IMR-90 (cell line): Measurements from ENCODE around the gene SVIL. TPM values are rescaled to one million over a fixed set of nuclear protein-coding genes. Genes with fewer than 3 reads are reported as not detected.
A peak's percentile ranks its signal among the peaks of the same experiment; 100 is the strongest.

Experiments
- ATAC-seq: fragments of 200-7000 bp; cut with Tn5 transposase; 2 replicates; pipeline ENCODE4 v1.9.1; 2020; ENCODE audit warnings: low read depth, mild to moderate bottlenecking, moderate library complexity
- BruUV-seq: library from RNA; stranded (reverse); fragments of 400-500 nt; replicated peaks from 2 replicates; lab custom pipeline; 2021; lab: Mats Ljungman, UMichigan
- CTCF ChIA-PET: fragments of 300-600 bp; formaldehyde crosslinking; extraction: SDS; loops from one replicate; lab custom pipeline; 2021; ENCODE audit warnings: antibody characterized with exemption; lab: Yijun Ruan, JAX
- POLR2A ChIA-PET: fragments of 300-600 bp; sonication (Branson Sonifier 250); formaldehyde crosslinking; loops from one replicate; lab custom pipeline; 2022; ENCODE audit warnings: antibody characterized with exemption; ENCODE audit not compliant: unreplicated experiment; lab: Charles Lee
- DNase-seq: peaks from one replicate; pipeline ENCODE4 v3.0.0; 2013
- H2AFZ ChIP-seq: replicated peaks from 2 replicates; pipeline ENCODE3; 2013; ENCODE audit warnings: low read length, mild to moderate bottlenecking; ENCODE audit not compliant: poor library complexity
- H2AK5ac ChIP-seq: 2 replicates; pipeline ENCODE4 v1.6.1; 2013; ENCODE audit warnings: low read depth, low read length, inconsistent platforms
- H2AK9ac ChIP-seq: replicated peaks from 2 replicates; pipeline ENCODE3; 2013; ENCODE audit warnings: mild to moderate bottlenecking, low read depth, low read length, moderate library complexity; ENCODE audit not compliant: poor library complexity
- H2BK120ac ChIP-seq: 2 replicates; pipeline ENCODE4 v1.6.1; 2013; ENCODE audit warnings: low read depth, low read length, inconsistent platforms
- H2BK15ac ChIP-seq: 3 replicates; pipeline ENCODE4 v1.6.1; 2013; ENCODE audit warnings: low read depth, low read length, inconsistent platforms
- H2BK20ac ChIP-seq: 2 replicates; pipeline ENCODE4 v1.6.1; 2013; ENCODE audit warnings: low read depth, mild to moderate bottlenecking, inconsistent platforms, low read length, moderate library complexity
- H2BK5ac ChIP-seq: 2 replicates; pipeline ENCODE4 v1.6.1; 2013; ENCODE audit warnings: mild to moderate bottlenecking, low read depth, low read length, inconsistent platforms; ENCODE audit not compliant: poor library complexity, severe bottlenecking
- H3K14ac ChIP-seq: replicated peaks from 2 replicates; pipeline ENCODE4 v1.6.1; 2013; ENCODE audit warnings: low read depth, low read length, inconsistent platforms
- H3K18ac ChIP-seq: 2 replicates; pipeline ENCODE4 v1.6.1; 2013; ENCODE audit warnings: low read depth, low read length, control low read depth
- H3K23ac ChIP-seq: 2 replicates; pipeline ENCODE4 v1.6.1; 2013; ENCODE audit warnings: low read depth, low read length, inconsistent platforms
- H3K27ac ChIP-seq: 2 replicates; pipeline ENCODE4 v1.5.1; 2013; ENCODE audit warnings: mild to moderate bottlenecking, control low read depth, low read length; ENCODE audit not compliant: insufficient read depth
- H3K27me3 ChIP-seq: 2 replicates; pipeline ENCODE4 v1.6.1; 2013; ENCODE audit warnings: low read length; ENCODE audit not compliant: control insufficient read depth, insufficient read depth
- H3K36me3 ChIP-seq: 2 replicates; pipeline ENCODE4 v1.6.1; 2013; ENCODE audit warnings: low read length, mixed read lengths; ENCODE audit not compliant: control insufficient read depth, insufficient read depth
- H3K4ac ChIP-seq: 2 replicates; pipeline ENCODE4 v1.6.1; 2013; ENCODE audit warnings: low read depth, low read length, inconsistent platforms
- H3K4me1 ChIP-seq: 2 replicates; pipeline ENCODE4 v1.6.1; 2013; ENCODE audit warnings: low read length, mixed read lengths; ENCODE audit not compliant: control insufficient read depth, insufficient read depth
- H3K4me2 ChIP-seq: 2 replicates; pipeline ENCODE4 v1.6.1; 2013; ENCODE audit warnings: low read depth, mild to moderate bottlenecking, control low read depth, low read length, moderate library complexity
- H3K4me3 ChIP-seq: 2 replicates; pipeline ENCODE4 v1.5.1; 2013; ENCODE audit warnings: low read depth, mild to moderate bottlenecking, control low read depth, low read length, moderate library complexity; ENCODE audit not compliant: insufficient read depth
- H3K56ac ChIP-seq: 2 replicates; pipeline ENCODE4 v1.6.1; 2013; ENCODE audit warnings: low read length, inconsistent platforms; ENCODE audit not compliant: insufficient read depth; ENCODE audit errors: extremely low read depth
- H3K79me1 ChIP-seq, 2 experiments: 2 replicates each; pipeline ENCODE4 v1.6.1; 2013; ENCODE audit warnings: low read length in 2 of 2, inconsistent platforms in 1 of 2, low read depth in 1 of 2
- H3K9ac ChIP-seq: 2 replicates; pipeline ENCODE4 v1.6.1; 2013; ENCODE audit warnings: low read depth, low read length, control low read depth
- H3K9me1 ChIP-seq: 2 replicates; pipeline ENCODE4 v1.6.1; 2013; ENCODE audit warnings: low read length, inconsistent platforms; ENCODE audit not compliant: insufficient read depth
- H3K9me3 ChIP-seq: 2 replicates; pipeline ENCODE4 v1.6.1; 2013; ENCODE audit warnings: low read length; ENCODE audit not compliant: control insufficient read depth, insufficient read depth
- H4K20me1 ChIP-seq: 2 replicates; pipeline ENCODE4 v1.6.1; 2013; ENCODE audit warnings: low read length, inconsistent platforms; ENCODE audit not compliant: insufficient read depth
- H4K5ac ChIP-seq: 2 replicates; pipeline ENCODE4 v1.6.1; 2013; ENCODE audit warnings: mild to moderate bottlenecking, low read depth, low read length, control low read depth
- H4K8ac ChIP-seq, 2 experiments: 2 replicates each; pipeline ENCODE4 v1.6.1; 2013; ENCODE audit warnings: low read depth in 2 of 2, low read length in 2 of 2, control low read depth in 1 of 2, inconsistent platforms in 1 of 2
- H4K91ac ChIP-seq: 2 replicates; pipeline ENCODE4 v1.6.1; 2013; ENCODE audit warnings: low read depth, low read length, inconsistent platforms; ENCODE audit not compliant: insufficient read depth
- CEBPB ChIP-seq: IDR thresholded peaks from 2 replicates; pipeline ENCODE4 v1.6.1; 2012; ENCODE audit warnings: low read depth, low read length, improper control_type of control experiment
- CHD1 ChIP-seq: IDR thresholded peaks from 2 replicates; pipeline ENCODE4 v1.6.1; 2012; ENCODE audit warnings: low read depth, low read length, improper control_type of control experiment
- CTCF ChIP-seq: conservative IDR thresholded peaks from 2 replicates; pipeline ENCODE4 v1.5.1; 2012; ENCODE audit warnings: mild to moderate bottlenecking, low read depth, low read length, improper control_type of control experiment
- ELK1 ChIP-seq: fragments of 150-350 bp; IDR thresholded peaks from 2 replicates; pipeline ENCODE4 v1.6.1; 2016; ENCODE audit warnings: low read depth, mild to moderate bottlenecking, low read length, moderate library complexity, borderline replicate concordance
- MAFK ChIP-seq: IDR thresholded peaks from 2 replicates; pipeline ENCODE4 v1.6.1; 2012; ENCODE audit warnings: low read depth, low read length, improper control_type of control experiment
- NFE2L2 ChIP-seq: fragments of 150-350 bp; IDR thresholded peaks from 2 replicates; pipeline ENCODE4 v1.6.1; 2016; ENCODE audit warnings: low read depth, mild to moderate bottlenecking, low read length
- USF2 ChIP-seq: fragments of 150-350 bp; IDR thresholded peaks from 2 replicates; pipeline ENCODE4 v1.6.1; 2017; ENCODE audit warnings: mild to moderate bottlenecking, antibody characterized with exemption, low read length, low read depth
- WGBS, 2 experiments: methylation state at CpG; one replicate each; pipeline versions ENCODE4 v1.1.5 to v1.1.7; 2013; ENCODE audit warnings: missing lambda C conversion rate in 2 of 2; ENCODE audit not compliant: insufficient read length in 1 of 2; ENCODE audit errors: extremely low coverage in 2 of 2; 5-methylcytosine and 5-hydroxymethylcytosine counted together
- dilution Hi-C: fragments of 300-500 bp; cut with HindIII; formaldehyde crosslinking; loops from one replicate; pipeline ENCODE4 v1.14.3; 2018; ENCODE audit warnings: low sequenced_read_pairs; ENCODE audit not compliant: unreplicated experiment
- in situ Hi-C: fragments of 300-500 bp; cut with MboI; formaldehyde crosslinking; loops from 3 replicates; pipeline ENCODE4 v1.14.3; 2019; ENCODE audit warnings: low sequenced_read_pairs, inconsistent platforms, mixed read lengths
- intact Hi-C: fragments of 100-400 bp; cut with micrococcal nuclease; formaldehyde crosslinking; loops from 2 replicates; pipeline ENCODE4 v1.10.0; 2022
- polyA plus RNA-seq, 3 experiments: library from polyadenylated mRNA; depleted of rRNA; stranded (reverse); fragments of >200 nt; gene quantifications; 2 replicates each; pipeline ENCODE4 v1.2.3, GENCODE V29; 2012; ENCODE audit warnings: low replicate concordance in 1 of 3
- total RNA-seq: library from RNA; depleted of rRNA; stranded (reverse); fragments of >200 nt; gene quantifications from 2 replicates; pipeline ENCODE4 v1.2.3, GENCODE V29; 2012

Gene SVIL
- total and polyA plus RNA-seq, 2 of the 4 experiments (the other 2 are of a cell fraction) = 11.5 to 11.6 TPM

DNA sequence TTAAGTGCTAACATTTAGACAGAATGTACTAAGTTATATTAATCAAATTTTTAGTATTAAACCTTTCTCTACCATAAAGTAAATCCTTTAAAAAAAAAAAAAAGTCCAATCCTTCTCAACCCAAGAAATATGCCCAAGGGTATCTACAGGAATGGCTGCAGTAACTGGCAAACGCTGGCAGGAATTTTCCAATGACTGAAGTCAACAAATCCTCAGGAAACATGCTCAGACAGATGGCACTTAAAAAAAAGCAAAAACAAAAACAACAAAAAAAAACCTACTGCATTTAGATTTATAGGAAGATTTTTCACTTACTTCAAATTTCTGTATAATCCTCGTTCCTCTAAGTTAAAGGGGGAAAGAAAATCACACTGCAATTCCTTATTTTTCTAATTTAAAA, 666 bp downstream of the SVIL start:
- Histone ChIP-seq H2BK5ac (no peak overlapping the region), H2AK5ac (no peak overlapping the region; the same call in 1 of the 2 replicates), H3K4me1 (peaks cover 11% of the 10 kb centered on the region), H3K9me3 (no peaks in the 10 kb centered on the region), H3K27ac (no peak overlapping the region), H3K23ac (no peak overlapping the region), H4K5ac (no peak overlapping the region), H2BK120ac (0 out of 2 replicates have a peak overlapping the region, but pooled peaks have one; percentile 21), H3K9me1 (peaks cover 16% of the 10 kb centered on the region), H2BK15ac (no peak overlapping the region), H3K4me2 (no peak overlapping the region), H3K9ac (no peak overlapping the region), H2AFZ (no peak overlapping the region), H4K91ac (no peak overlapping the region), H4K20me1 (peaks cover 29% of the 10 kb centered on the region; the same call in 1 of the 2 replicates), H3K18ac (no peak overlapping the region), H3K14ac (no peak overlapping the region), H3K4ac (no peak overlapping the region), H4K8ac (no peak overlapping the region; a peak in 1 of 4 replicates), H2BK20ac (no peak overlapping the region), H3K36me3 (no peaks in the 10 kb centered on the region; the same call in 1 of the 2 replicates), H3K56ac (no peak overlapping the region), H2AK9ac (no peak overlapping the region), H3K27me3 (no peaks in the 10 kb centered on the region), H3K79me1 (peaks cover 21 to 75% of the 10 kb centered on the region in 2 experiments; a peak in 3 of 4 replicates), H3K4me3 (no peak overlapping the region)
- WGBS, 2 experiments = no CpG with 5 or more reads among the region's 2 CpGs
- POLR2A ChIA-PET = interaction anchor here (0.9 kb wide), 1 partner anchor 35 kb away, joined by 3 read pairs; no protein-coding TSS in a partner anchor
- ATAC-seq (no peak), DNase-seq (no peak)
- BruUV-seq = no TSS peak
- intact Hi-C loops = no loop called here
- CTCF ChIA-PET = no interaction called here
- dilution Hi-C loops = no loop called here
- TF ChIP-seq CEBPB (no peak), NFE2L2 (no peak), CHD1 (no peak), ELK1 (no peak), CTCF (no peak), USF2 (no peak), MAFK (no peak)
- in situ Hi-C loops = no loop called here
